B cell (primary cell): ENCODE data around the gene ZNF516. TPM values are rescaled to one million over a fixed set of nuclear protein-coding genes. Genes with fewer than 3 reads are reported as not detected.

Source experiments
- ATAC-seq: fragments of 200-7000 bp; cut with Tn5 transposase; one replicate; pipeline ENCODE4 v1.10.0; 2021; ENCODE audit warnings: low read depth, mild to moderate bottlenecking, moderate number of reproducible peaks, moderate library complexity
- CTCF ChIA-PET: fragments of 350-600 bp; sonication (Branson Sonifier 250); formaldehyde crosslinking; loops from one replicate; lab custom pipeline; 2021; ENCODE audit warnings: antibody characterized with exemption, inconsistent platforms; lab: Charles Lee
- POLR2A ChIA-PET: fragments of 350-600 bp; sonication (Branson Sonifier 250); formaldehyde crosslinking; loops from one replicate; lab custom pipeline; 2021; ENCODE audit warnings: antibody characterized with exemption; lab: Charles Lee
- DNase-seq: peaks from one replicate; pipeline ENCODE4 v3.0.0; 2013
- H2AFZ ChIP-seq: 2 replicates; pipeline ENCODE4 v1.6.1; 2012; ENCODE audit warnings: mild to moderate bottlenecking, low read depth, low read length; ENCODE audit not compliant: insufficient read depth, poor library complexity, severe bottlenecking
- H3K27ac ChIP-seq, 2 donors: 1 replicate in 1 of 2; 2 replicates in 1 of 2; pipeline ENCODE4 v1.5.1; 2012 to 2013; ENCODE audit warnings: low read length in 2 of 2, mild to moderate bottlenecking in 2 of 2, moderate library complexity in 1 of 2
- H3K27me3 ChIP-seq, 4 experiments: fragments of 200-600 bp in 1 of 4; sonication (generic) in 1 of 4; replicated peaks in 1 of 4; 1 replicate in 2 of 4; 2 replicates in 2 of 4; pipeline versions ENCODE4 v1.6.1 to v1.7.0; 2013 to 2016; ENCODE audit warnings: low read length in 3 of 4, mild to moderate bottlenecking in 2 of 4, mixed read lengths in 1 of 4, moderate library complexity in 1 of 4; ENCODE audit not compliant: insufficient read depth in 4 of 4, control insufficient read depth in 3 of 4; ENCODE audit errors: control extremely low read depth in 1 of 4
- H3K36me3 ChIP-seq, 2 experiments: replicated peaks in 1 of 2; 1 replicate in 1 of 2; 2 replicates in 1 of 2; pipeline versions ENCODE4 v1.6.1 to v1.7.1; 2013; ENCODE audit warnings: low read length in 1 of 2; ENCODE audit not compliant: insufficient read depth in 2 of 2, control insufficient read depth in 1 of 2; ENCODE audit errors: control extremely low read depth in 1 of 2, extremely low read depth in 1 of 2
- H3K4me1 ChIP-seq, 2 donors: fragments of 200-600 bp in 1 of 2; sonication (generic) in 1 of 2; 1 replicate in 1 of 2; 2 replicates in 1 of 2; pipeline versions ENCODE4 v1.5.1 to v1.6.1; 2013 to 2017; ENCODE audit warnings: low read length in 2 of 2; ENCODE audit not compliant: control insufficient read depth in 2 of 2, insufficient read depth in 2 of 2
- H3K4me2 ChIP-seq: replicated peaks from 2 replicates; pipeline ENCODE3; 2012; ENCODE audit warnings: mild to moderate bottlenecking, low read depth, low read length; ENCODE audit not compliant: poor library complexity, severe bottlenecking
- H3K4me3 ChIP-seq, 5 experiments: fragments of 200-600 bp in 1 of 5; sonication (generic) in 1 of 5; 1 replicate in 3 of 5; 2 replicates in 2 of 5; pipeline versions ENCODE4 v1.5.1 to v1.7.0; 2011 to 2016; ENCODE audit warnings: low read length in 4 of 5, mild to moderate bottlenecking in 4 of 5, low read depth in 2 of 5, control low read depth in 1 of 5, moderate library complexity in 1 of 5; ENCODE audit not compliant: insufficient read depth in 1 of 5; ENCODE audit errors: control extremely low read depth in 1 of 5, extremely low read depth in 1 of 5
- H3K79me2 ChIP-seq: fragments of 200-600 bp; sonication (generic); one replicate; pipeline ENCODE4 v1.6.0; 2016; ENCODE audit warnings: low read length; ENCODE audit not compliant: control insufficient read depth, insufficient read depth
- H3K9ac ChIP-seq: fragments of 200-600 bp; sonication (generic); 2 replicates; pipeline ENCODE4 v1.6.1; 2017; ENCODE audit warnings: mild to moderate bottlenecking, low read length, moderate library complexity
- H3K9me3 ChIP-seq, 3 donors: one replicate each; pipeline versions ENCODE4 v1.6.1 to v1.7.1; 2013; ENCODE audit warnings: low read length in 2 of 3; ENCODE audit not compliant: control insufficient read depth in 2 of 3, insufficient read depth in 1 of 3; ENCODE audit errors: control extremely low read depth in 1 of 3
- H4K20me1 ChIP-seq: 2 replicates; pipeline ENCODE4 v1.6.0; 2012; ENCODE audit warnings: mild to moderate bottlenecking, low read length; ENCODE audit not compliant: insufficient read depth, control insufficient read depth, poor library complexity, severe bottlenecking
- H3K27ac Mint-ChIP-seq: one replicate; pipeline ENCODE4 v1.8.0; 2021; ENCODE audit warnings: mixed read lengths
- H3K27me3 Mint-ChIP-seq: one replicate; pipeline ENCODE4 v1.8.0; 2021; ENCODE audit warnings: mixed read lengths
- H3K4me1 Mint-ChIP-seq: one replicate; pipeline ENCODE4 v1.8.0; 2021; ENCODE audit warnings: mixed read lengths
- H3K4me3 Mint-ChIP-seq: one replicate; pipeline ENCODE4 v1.8.0; 2021; ENCODE audit warnings: mixed read lengths
- H3K9me3 Mint-ChIP-seq: one replicate; pipeline ENCODE4 v1.8.0; 2022; ENCODE audit warnings: mixed read lengths; ENCODE audit not compliant: insufficient read depth
- CTCF ChIP-seq: fragments of 200-600 bp; IDR thresholded peaks from one replicate; pipeline ENCODE4 v1.8.0; 2022; ENCODE audit warnings: antibody characterized with exemption, mild to moderate bottlenecking
- EZH2 ChIP-seq: IDR thresholded peaks from 2 replicates; pipeline ENCODE4 v1.6.1; 2012; ENCODE audit warnings: borderline replicate concordance, low read depth, mild to moderate bottlenecking, moderate library complexity, low read length; ENCODE audit not compliant: insufficient read depth, poor library complexity, severe bottlenecking
- WGBS: methylation state at CpG from one replicate; pipeline ENCODE4 v1.1.5; 2013; ENCODE audit warnings: missing lambda C conversion rate; ENCODE audit not compliant: insufficient coverage; 5-methylcytosine and 5-hydroxymethylcytosine counted together
- intact Hi-C: fragments of 100-400 bp; cut with micrococcal nuclease; formaldehyde crosslinking; loops from one replicate; pipeline ENCODE4 v1.10.0; 2022
- polyA plus RNA-seq: library from polyadenylated mRNA; depleted of rRNA; stranded (reverse); fragments of >200 nt; gene quantifications from 2 replicates; pipeline ENCODE4 v1.2.3, GENCODE V29; 2012
- total RNA-seq, 2 donors: library from RNA; stranded (reverse); fragments of 120-200 nt in 1 of 2; gene quantifications; 1 replicate in 1 of 2; 2 replicates in 1 of 2; pipeline versions ENCODE4 v1.2.3 to v1.2.4, GENCODE V29; 2013 to 2022

The ZNF516 gene
- total and polyA plus RNA-seq, 2 donors (not counting 1 experiment from before 2014, with no cell fraction given) = 6.7 to 27.1 TPM

- H3K9ac ChIP-seq = no peak overlapping the region
These were observed 10.2 kb downstream of the ZNF516 start for GRCh38 chr18:76484749-76485387.

More at GRCh38 chr18:76484749-76485387, 10.2 kb downstream of the ZNF516 start:
- CTCF ChIA-PET = no interaction called here
- DNase-seq = no peak
- peaks cover 3% of the 10 kb centered on the region for H3K27me3 Mint-ChIP-seq
- H3K4me3 Mint-ChIP-seq = no peak overlapping the region
- Histone ChIP-seq H3K27me3 (no peaks in the 10 kb centered on the region), H2AFZ (no peak overlapping the region), H3K27ac (no peak overlapping the region), H3K4me3 (no peak overlapping the region), H3K36me3 (peaks cover 0 to 1% of the 10 kb centered on the region in 2 experiments), H3K4me2 (peak overlapping the region; percentile 25), H3K79me2 (peaks cover 79% of the 10 kb centered on the region), H3K4me1 (peaks cover 11 to 12% of the 10 kb centered on the region in 2 donors), H3K9me3 (no peaks in the 10 kb centered on the region), H4K20me1 (peaks cover 68% of the 10 kb centered on the region)
- intact Hi-C loops = no loop called here
- POLR2A ChIA-PET = no interaction called here
- no peak overlapping the region for H3K27ac Mint-ChIP-seq
- ATAC-seq = no peak
- WGBS = no CpG with 5 or more reads among the region's 6 CpGs
- no peaks in the 10 kb centered on the region for H3K9me3 Mint-ChIP-seq
- peaks cover 30% of the 10 kb centered on the region for H3K4me1 Mint-ChIP-seq
- TF ChIP-seq EZH2 (no peak), CTCF (no peak)
